HG02642 (cell line): ENCODE results near the gene CAPN14.
"Not testable (repeated sequence)": the region's sequence is repeated elsewhere in the genome, so short reads cannot be mapped to it uniquely, and the experiment has no call there.

Experiments used
- ATAC-seq: cut with Tn5 transposase; IDR thresholded peaks from one replicate; pipeline ENCODE4 v1.9.1; 2021; ENCODE audit warnings: mild to moderate bottlenecking; ENCODE audit not compliant: unreplicated experiment, poor library complexity

The CAPN14 gene

GRCh38 chr2:31200972-31201371 is 16.3 kb downstream of the CAPN14 start:
- ATAC-seq, result no peak

- no peak for ATAC-seq
Measured at GRCh38 chr2:31199206-31199605, 18.1 kb downstream of the CAPN14 start.

- ATAC-seq, result no peak
Measured at GRCh38 chr2:31197669-31198068, 19.6 kb downstream of the CAPN14 start.

DNA sequence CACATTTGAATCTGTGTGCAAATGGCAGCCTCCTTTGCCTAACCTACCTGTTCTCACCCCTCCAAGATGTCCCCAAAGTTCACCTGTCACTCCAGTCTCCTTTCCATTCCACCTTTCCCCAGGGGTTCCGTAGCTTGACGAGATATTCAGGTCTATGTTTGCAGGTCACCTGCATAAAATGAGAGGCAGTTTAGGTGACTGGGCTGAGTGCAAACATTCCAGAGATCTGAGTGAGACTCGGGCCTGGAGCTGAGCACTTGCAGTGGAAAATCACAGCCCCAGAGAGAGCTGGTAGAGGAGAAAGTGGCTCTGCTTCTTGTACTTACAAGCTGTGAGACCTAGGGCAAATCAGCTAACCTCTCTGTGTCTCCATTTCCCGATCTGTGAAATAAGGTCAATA is 20.1 kb downstream of the CAPN14 start:
- no peak for ATAC-seq

DNA sequence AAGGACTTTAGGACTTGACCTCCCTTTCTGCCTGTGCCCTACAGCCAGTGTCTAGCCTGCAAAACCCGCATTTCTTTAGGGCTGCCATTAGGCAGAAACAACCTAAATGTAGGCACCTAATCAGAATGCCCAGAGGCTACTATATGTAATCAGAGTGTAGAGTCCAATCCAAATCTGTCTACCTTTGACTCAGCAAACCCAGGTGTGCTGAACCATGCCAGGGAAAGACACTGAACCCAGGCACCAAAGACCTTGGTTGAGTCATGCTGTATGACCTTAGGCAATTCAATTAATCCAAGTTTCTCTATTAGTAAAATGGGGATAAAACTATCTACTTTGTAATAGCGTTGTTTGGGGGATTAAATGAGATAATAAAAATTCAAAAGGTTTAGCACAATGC is 20.7 kb downstream of the CAPN14 start:
- ATAC-seq, result no peak

DNA sequence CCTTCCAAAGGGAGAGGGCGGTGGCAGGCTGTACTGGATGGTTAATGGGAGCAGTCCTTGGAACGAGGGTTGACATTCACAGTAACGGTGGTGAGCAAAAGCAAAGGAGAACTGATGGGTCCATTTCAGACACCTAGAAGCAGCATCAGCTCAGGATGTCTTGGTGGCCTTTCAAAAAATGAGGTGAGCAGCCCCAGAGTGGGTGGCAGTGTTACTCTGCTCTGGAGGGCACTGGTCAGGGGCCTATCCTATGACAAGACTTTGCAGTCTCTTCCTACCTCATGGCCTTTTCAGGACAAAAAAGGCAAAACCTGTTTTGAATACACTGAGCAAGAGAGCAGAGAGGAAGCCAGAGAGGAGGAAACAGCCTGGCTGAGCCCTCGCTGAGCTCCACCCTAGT is 23.5 kb downstream of the CAPN14 start:
- ATAC-seq, result no peak

GRCh38 chr2:31192851-31193392 is 24.4 kb downstream of the CAPN14 start:
- ATAC-seq, result no peak

DNA sequence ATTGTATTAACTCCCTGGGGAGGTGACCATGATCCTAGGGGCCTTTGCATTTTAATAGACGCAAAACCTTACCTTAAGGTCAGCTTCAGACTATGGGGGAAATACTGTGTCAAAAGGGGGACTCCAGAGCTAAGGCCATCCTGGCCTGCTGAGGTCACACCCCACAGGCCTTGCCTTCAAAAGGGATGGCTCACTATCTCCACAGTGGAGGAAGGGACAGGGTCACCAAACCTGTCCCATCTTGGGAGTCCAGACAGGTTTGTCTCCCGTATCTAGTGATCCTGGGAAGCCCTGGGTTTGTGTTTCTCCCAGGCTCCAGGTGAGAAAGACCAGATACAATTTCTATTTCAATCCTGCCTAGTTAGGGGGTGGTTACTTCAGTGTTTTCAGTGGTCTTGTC is 24.9 kb downstream of the CAPN14 start:
- ATAC-seq, result no peak

- ATAC-seq, result no peak
Measured at GRCh38 chr2:31191931-31192330, 25.4 kb downstream of the CAPN14 start.

DNA sequence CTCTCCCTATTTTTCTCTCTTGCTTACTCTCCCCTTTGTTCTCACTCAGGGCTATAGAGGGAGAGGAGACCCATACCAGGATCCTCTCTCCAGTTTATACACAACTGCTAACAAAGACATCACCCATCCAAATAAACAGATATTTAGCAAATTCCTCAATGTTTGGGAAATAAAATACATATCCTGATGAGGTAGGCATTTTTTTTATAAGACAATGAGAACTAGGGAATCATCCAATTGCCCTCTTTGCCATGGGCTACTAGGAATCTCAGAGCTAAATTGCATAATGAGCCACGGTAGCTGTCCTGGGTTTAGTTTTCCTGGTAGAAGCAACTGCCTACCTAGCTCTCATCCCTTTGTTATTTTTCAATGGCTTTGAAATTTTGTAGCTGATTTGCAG is 27.1 kb downstream of the CAPN14 start:
- ATAC-seq, result no peak

DNA sequence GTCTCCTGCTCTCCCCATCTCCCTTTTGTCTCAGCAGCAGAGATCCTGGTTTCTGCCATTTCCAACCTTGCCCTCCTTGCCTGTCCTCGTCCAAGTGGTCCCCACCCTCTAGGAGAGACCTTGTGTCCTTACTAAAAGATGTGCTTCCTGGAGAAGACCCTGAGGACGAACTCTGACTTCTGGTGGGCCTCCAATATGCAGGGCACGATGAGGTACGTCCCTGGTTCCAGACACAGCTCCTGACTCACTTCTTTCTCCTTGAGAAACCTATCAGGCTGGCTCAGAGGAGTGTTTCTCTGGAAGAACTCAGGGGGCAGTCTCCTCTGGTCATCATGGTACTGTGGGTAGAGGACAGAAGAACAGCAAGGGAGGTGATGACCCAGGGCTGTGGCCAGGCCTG is 28.2 kb downstream of the CAPN14 start:
- ATAC-seq, result no peak

DNA sequence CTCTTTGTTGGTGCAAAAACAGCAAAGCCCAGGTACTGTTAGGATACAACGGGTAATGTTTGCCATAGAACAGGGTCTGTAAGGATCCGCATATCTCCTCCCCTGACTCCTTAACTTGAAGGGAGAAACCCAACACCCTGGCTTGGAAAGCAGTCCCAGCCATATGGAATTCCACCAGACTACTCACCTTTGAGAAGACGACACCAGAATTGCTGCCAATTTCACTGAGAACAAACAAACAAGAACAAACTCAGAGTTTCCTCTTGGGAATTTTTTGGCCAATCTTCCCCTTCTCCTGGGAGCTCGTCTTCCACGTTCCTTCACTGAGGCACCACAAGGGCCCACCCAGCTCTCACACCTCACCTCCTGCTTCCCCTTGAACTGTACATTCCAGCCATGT is 29.2 kb downstream of the CAPN14 start:
- ATAC-seq, result no peak

GRCh38 chr2:31187166-31187565 is 30.1 kb downstream of the CAPN14 start:
- ATAC-seq, result no peak

DNA sequence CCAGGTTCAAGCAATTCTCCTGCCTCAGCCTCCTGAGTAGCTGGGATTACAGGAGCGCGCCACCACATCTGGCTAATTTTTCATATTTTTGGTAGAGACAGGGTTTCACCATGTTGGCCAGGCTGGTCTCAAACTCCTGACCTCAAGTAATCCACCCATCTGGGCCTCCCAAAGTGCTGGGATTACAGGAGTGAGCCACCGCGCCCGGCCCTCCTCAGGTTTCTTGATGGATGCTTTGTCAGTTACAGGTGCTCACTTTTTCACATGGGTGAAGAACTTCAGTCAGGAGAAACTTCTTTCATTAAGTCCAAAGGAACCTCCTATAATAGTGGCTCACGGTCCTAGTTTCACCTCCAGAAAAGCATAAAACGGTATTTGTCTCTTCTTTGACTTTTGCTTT is 33.3 kb downstream of the CAPN14 start:
- not testable (repeated sequence) for ATAC-seq

DNA sequence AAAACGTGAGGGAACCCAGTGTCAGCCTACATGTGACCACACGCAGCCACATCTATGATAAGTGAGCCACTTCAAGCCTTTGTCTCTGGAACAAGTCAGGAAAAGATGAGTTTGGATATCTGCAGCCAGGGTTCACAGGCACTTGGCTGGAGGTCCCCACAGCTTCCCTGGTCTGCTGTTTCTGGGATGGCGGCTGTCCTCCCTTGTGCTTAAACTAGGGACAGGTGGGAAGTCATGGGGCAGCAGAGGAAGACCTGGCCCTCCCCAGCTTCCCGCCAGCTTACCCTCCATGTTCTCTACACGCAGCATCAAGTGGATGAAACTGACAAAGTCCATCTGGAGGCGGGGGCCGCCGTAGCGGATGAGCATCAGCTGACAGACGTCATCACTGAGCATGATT is 40.6 kb downstream of the CAPN14 start:
- ATAC-seq, result no peak

GRCh38 chr2:31171142-31171541 is 46.2 kb downstream of the CAPN14 start:
- no peak for ATAC-seq

DNA sequence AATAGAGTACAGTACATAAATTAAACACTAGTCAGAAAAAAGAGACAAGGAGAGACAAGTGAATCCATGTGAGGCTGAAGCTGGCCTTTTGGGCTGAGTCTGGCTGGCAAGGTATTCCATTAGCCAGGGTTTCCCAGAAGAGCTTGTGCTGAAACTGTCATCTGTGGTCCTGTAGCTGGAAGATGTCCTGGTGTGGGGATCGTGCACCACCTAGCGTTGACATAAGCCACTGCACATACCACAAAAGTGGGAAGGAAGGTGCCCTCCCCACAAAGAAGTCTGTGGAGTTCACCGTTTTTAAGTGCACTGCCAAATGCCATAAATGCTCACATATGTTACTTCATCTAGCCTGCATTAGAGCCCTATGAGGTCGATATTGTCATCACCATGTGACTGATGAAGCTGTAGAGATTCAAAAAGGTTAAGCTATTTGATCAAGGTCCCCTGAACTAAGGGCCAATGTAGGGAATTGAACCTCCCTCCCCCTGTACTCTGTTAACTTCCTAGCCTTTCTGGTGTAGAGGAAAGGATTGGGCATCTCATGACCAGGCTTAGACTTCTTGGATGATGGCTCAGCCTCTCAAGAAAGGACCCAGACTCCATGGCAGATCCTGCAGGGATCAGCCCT is 47.1 kb downstream of the CAPN14 start:
- peak; percentile 74 for ATAC-seq

DNA sequence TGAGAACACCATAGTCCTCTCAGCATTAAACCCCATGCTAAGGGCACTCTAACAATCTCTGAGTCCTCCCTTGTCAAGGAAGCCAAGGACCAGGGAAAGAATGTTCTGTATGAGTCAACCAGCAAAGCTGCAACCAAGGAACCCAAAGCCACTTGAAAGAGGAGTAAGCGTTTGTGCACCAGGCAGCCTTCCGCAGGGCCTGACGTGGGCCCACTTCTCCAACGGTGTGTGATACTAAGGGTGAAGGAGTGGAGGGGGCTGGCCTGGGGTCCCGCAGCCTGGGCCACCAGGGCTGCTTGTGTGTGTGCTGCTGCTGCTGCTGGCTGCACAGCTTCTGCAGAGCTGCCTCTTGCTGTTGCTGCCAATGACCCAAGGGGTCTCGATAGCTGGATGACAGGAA is 49.0 kb downstream of the CAPN14 start:
- no peak for ATAC-seq

GRCh38 chr2:31166925-31167324 is 50.4 kb downstream of the CAPN14 start:
- ATAC-seq, result no peak

DNA sequence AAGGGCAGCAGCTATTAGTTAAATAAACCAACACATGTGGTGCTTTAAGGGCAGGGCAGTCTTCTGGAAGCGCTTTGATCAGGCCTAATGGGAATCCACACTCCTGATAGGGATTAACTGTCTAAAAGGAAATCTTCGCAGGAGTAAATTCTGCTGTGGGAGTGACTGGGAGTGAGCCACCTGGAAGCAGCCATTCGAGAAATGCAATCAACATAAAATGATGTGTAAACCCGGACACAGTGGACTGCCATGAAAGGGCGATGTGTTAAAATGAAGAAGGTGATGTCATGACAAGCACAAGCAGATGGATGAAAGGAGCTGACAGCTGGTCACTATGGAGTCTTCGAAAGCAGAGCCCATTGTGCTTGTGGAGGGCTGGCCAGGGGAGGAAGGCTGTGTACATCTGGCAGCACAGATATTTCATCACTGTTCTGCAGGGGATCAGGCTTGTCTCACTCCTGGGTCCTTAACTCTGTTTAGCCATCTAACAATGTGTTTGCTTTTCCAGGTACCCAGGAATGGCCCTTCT is 54.2 kb downstream of the CAPN14 start:
- ATAC-seq, result no peak

- no peak for ATAC-seq
Measured at GRCh38 chr2:31161637-31162036, 55.7 kb downstream of the CAPN14 start.

DNA sequence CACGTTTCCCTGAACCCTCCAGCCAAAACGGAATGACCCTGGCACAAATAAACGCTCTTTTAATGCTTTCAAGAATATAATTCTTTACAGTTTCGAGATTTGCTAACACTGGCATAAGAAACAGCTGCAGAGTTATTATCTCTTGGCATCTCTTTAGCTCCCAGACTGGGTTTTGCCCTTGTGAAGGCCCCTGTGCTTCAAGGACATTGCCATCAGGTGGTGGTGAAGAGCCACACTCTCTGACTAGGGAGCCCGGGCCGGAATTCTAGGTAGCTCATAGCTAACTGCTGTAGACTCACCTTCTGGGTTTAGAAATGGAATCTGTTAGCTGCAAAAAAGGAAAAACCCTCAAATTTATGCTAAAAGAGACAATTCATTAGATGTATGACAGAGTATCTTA is 65.8 kb downstream of the CAPN14 start:
- no peak for ATAC-seq
